BLaER1 treated with 17β-estradiol and CSF1 and Interleukin-3, amounts not matched to agents 10 nM and 100 nM (cell line): Measurements from ENCODE around the gene LRP8.

ENCODE experiments used
- H3K27ac ChIP-seq, 11 experiments: shearing (Covaris generic); formaldehyde crosslinking; 2 replicates each; pipeline ENCODE4 v1.8.1; 2022
- H3K27me3 ChIP-seq, 11 experiments: shearing (Covaris generic); formaldehyde crosslinking; 2 replicates each; pipeline ENCODE4 v1.8.1; 2022
- H3K36me3 ChIP-seq, 11 experiments: shearing (Covaris generic); formaldehyde crosslinking; 2 replicates each; pipeline ENCODE4 v1.8.1; 2022
- H3K4me1 ChIP-seq, 10 experiments: shearing (Covaris generic); formaldehyde crosslinking; 2 replicates each; pipeline ENCODE4 v1.8.1; 2022
- H3K4me2 ChIP-seq, 11 experiments: shearing (Covaris generic); formaldehyde crosslinking; 2 replicates each; pipeline ENCODE4 v1.8.1; 2022
- H3K4me3 ChIP-seq, 10 experiments: shearing (Covaris generic); formaldehyde crosslinking; 2 replicates each; pipeline ENCODE4 v1.8.1; 2022
- H3K9ac ChIP-seq, 11 experiments: shearing (Covaris generic); formaldehyde crosslinking; 2 replicates each; pipeline ENCODE4 v1.8.1; 2022
- H3K9me3 ChIP-seq, 11 experiments: shearing (Covaris generic); formaldehyde crosslinking; replicated peaks in 1 of 11; 2 replicates each; pipeline ENCODE4 v1.8.1; 2022
- H4K20me1 ChIP-seq, 11 experiments: shearing (Covaris generic); formaldehyde crosslinking; 2 replicates each; pipeline ENCODE4 v1.8.1; 2022
- Cebpa-rat ChIP-seq, 11 experiments: shearing (Covaris generic); IDR thresholded peaks; 2 replicates each; pipeline ENCODE4 v1.8.1; 2022

The LRP8 gene

GRCh38 chr1:53271446-53272090 is 56.3 kb downstream of the LRP8 start:
- Histone ChIP-seq H3K4me2 (no peak overlapping the region), H3K9ac (no peak overlapping the region), H3K9me3 (no peaks in the 10 kb centered on the region), H3K4me1 (peaks cover 0 to 17% (median 4%) of the 10 kb centered on the region in 10 experiments; a peak in 9 of 20 replicates), H3K27ac (no peak overlapping the region; a peak in 1 of 22 replicates), H3K36me3 (peaks cover 55 to 100% (median 98%) of the 10 kb centered on the region in 11 experiments), H3K27me3 (no peaks in the 10 kb centered on the region), H3K4me3 (no peak overlapping the region), H4K20me1 (peaks cover 0 to 71% (median 32%) of the 10 kb centered on the region in 11 experiments; a peak in 12 of 22 replicates)
- no peak for TF ChIP-seq Cebpa-rat (IDR thresholded peaks at IDR 0.05)

- Histone ChIP-seq H4K20me1 (peaks cover 0 to 69% (median 32%) of the 10 kb centered on the region in 11 experiments; a peak in 12 of 22 replicates), H3K27me3 (no peaks in the 10 kb centered on the region), H3K9me3 (no peaks in the 10 kb centered on the region), H3K4me3 (no peak overlapping the region), H3K4me1 (peaks cover 0 to 17% (median 4%) of the 10 kb centered on the region in 10 experiments; a peak in 9 of 20 replicates), H3K36me3 (peaks cover 58 to 100% (median 100%) of the 10 kb centered on the region in 11 experiments), H3K9ac (no peak overlapping the region), H3K4me2 (no peak overlapping the region), H3K27ac (no peak overlapping the region)
- no peak for TF ChIP-seq Cebpa-rat (IDR thresholded peaks at IDR 0.05)
These were observed 57.0 kb downstream of the LRP8 start for GRCh38 chr1:53270873-53271272.

GRCh38 chr1:53270107-53270506 is 57.8 kb downstream of the LRP8 start:
- peaks cover 58 to 100% (median 100%) of the 10 kb centered on the region in 11 experiments for H3K36me3 ChIP-seq
- no peak overlapping the region for H3K9ac ChIP-seq

GRCh38 chr1:53267761-53268160 is 60.1 kb downstream of the LRP8 start:
- Histone ChIP-seq H3K9me3 (no peaks in the 10 kb centered on the region), H4K20me1 (peaks cover 0 to 55% (median 15%) of the 10 kb centered on the region in 11 experiments; a peak in 10 of 22 replicates), H3K4me2 (no peak overlapping the region), H3K4me3 (no peak overlapping the region), H3K9ac (no peak overlapping the region), H3K27ac (no peak overlapping the region), H3K27me3 (no peaks in the 10 kb centered on the region), H3K36me3 (peaks cover 71 to 100% (median 100%) of the 10 kb centered on the region in 11 experiments), H3K4me1 (peaks cover 0 to 8% (median 0%) of the 10 kb centered on the region in 10 experiments; a peak in 4 of 20 replicates)
- no peak for TF ChIP-seq Cebpa-rat (IDR thresholded peaks at IDR 0.05)

More at GRCh38 chr1:53270107-53270506, 57.8 kb downstream of the LRP8 start:
- Histone ChIP-seq H3K27me3 (no peaks in the 10 kb centered on the region), H3K27ac (no peak overlapping the region), H4K20me1 (peaks cover 0 to 61% (median 26%) of the 10 kb centered on the region in 11 experiments; a peak in 11 of 22 replicates), H3K4me1 (peaks cover 0 to 17% (median 4%) of the 10 kb centered on the region in 10 experiments; a peak in 9 of 20 replicates), H3K9me3 (no peaks in the 10 kb centered on the region), H3K4me3 (no peak overlapping the region), H3K4me2 (no peak overlapping the region; a peak in 1 of 22 replicates)
- no peak for TF ChIP-seq Cebpa-rat (IDR thresholded peaks at IDR 0.05)

- Histone ChIP-seq H4K20me1 (peaks cover 0 to 45% (median 6%) of the 10 kb centered on the region in 11 experiments; a peak in 7 of 22 replicates), H3K27me3 (no peaks in the 10 kb centered on the region), H3K4me3 (no peak overlapping the region), H3K27ac (no peak overlapping the region), H3K9ac (no peak overlapping the region; a peak in 1 of 22 replicates), H3K4me1 (peaks cover 0 to 8% (median 0%) of the 10 kb centered on the region in 10 experiments; a peak in 4 of 20 replicates), H3K4me2 (no peak overlapping the region), H3K9me3 (no peaks in the 10 kb centered on the region), H3K36me3 (peaks cover 78 to 100% (median 100%) of the 10 kb centered on the region in 11 experiments)
- no peak for TF ChIP-seq Cebpa-rat (IDR thresholded peaks at IDR 0.05)
These were observed 61.8 kb downstream of the LRP8 start for GRCh38 chr1:53266038-53266437.

- Histone ChIP-seq H3K36me3 (peaks cover 82 to 100% (median 100%) of the 10 kb centered on the region in 11 experiments), H3K4me1 (peaks cover 0 to 8% (median 0%) of the 10 kb centered on the region in 10 experiments; a peak in 4 of 20 replicates)
- no peak for TF ChIP-seq Cebpa-rat (IDR thresholded peaks at IDR 0.05)
These were observed 62.3 kb downstream of the LRP8 start for GRCh38 chr1:53265581-53265980.

GRCh38 chr1:53264048-53264447 is 63.8 kb downstream of the LRP8 start:
- H3K4me3 ChIP-seq, result no peak overlapping the region
- H3K27ac ChIP-seq, result no peak overlapping the region
- peaks cover 90 to 100% (median 100%) of the 10 kb centered on the region in 11 experiments for H3K36me3 ChIP-seq
- no peaks in the 10 kb centered on the region for H3K4me1 ChIP-seq
- H3K9me3 ChIP-seq, result no peaks in the 10 kb centered on the region
- no peak overlapping the region for H3K9ac ChIP-seq
- H3K4me2 ChIP-seq, result no peak overlapping the region
- peaks cover 0 to 38% (median 0%) of the 10 kb centered on the region in 11 experiments; a peak in 6 of 22 replicates for H4K20me1 ChIP-seq
- no peak for TF ChIP-seq Cebpa-rat (IDR thresholded peaks at IDR 0.05)
- H3K27me3 ChIP-seq, result no peaks in the 10 kb centered on the region

More at GRCh38 chr1:53265581-53265980, 62.3 kb downstream of the LRP8 start:
- Histone ChIP-seq H3K4me3 (no peak overlapping the region), H3K4me2 (no peak overlapping the region), H3K27ac (no peak overlapping the region), H3K27me3 (no peaks in the 10 kb centered on the region), H3K9ac (no peak overlapping the region; a peak in 1 of 22 replicates), H3K9me3 (no peaks in the 10 kb centered on the region), H4K20me1 (peaks cover 0 to 41% (median 6%) of the 10 kb centered on the region in 11 experiments; a peak in 7 of 22 replicates)

- Histone ChIP-seq H3K27me3 (no peaks in the 10 kb centered on the region), H3K4me1 (no peaks in the 10 kb centered on the region), H3K4me2 (no peak overlapping the region), H3K9me3 (no peaks in the 10 kb centered on the region), H3K9ac (no peak overlapping the region), H3K4me3 (no peak overlapping the region), H3K27ac (no peak overlapping the region), H4K20me1 (peaks cover 0 to 29% (median 0%) of the 10 kb centered on the region in 11 experiments; a peak in 6 of 22 replicates), H3K36me3 (peaks cover 94 to 100% (median 100%) of the 10 kb centered on the region in 11 experiments)
- TF ChIP-seq Cebpa-rat (IDR thresholded peaks at IDR 0.05), result no peak
These were observed 65.9 kb downstream of the LRP8 start for GRCh38 chr1:53262000-53262399.

GRCh38 chr1:53260631-53261247 is 67.1 kb downstream of the LRP8 start:
- Histone ChIP-seq H3K9ac (no peak overlapping the region), H3K4me1 (no peaks in the 10 kb centered on the region), H3K27me3 (no peaks in the 10 kb centered on the region), H3K4me2 (no peak overlapping the region), H3K4me3 (no peak overlapping the region), H3K9me3 (no peaks in the 10 kb centered on the region), H4K20me1 (peaks cover 0 to 25% (median 0%) of the 10 kb centered on the region in 11 experiments; a peak in 6 of 22 replicates), H3K36me3 (peaks cover 94 to 100% (median 100%) of the 10 kb centered on the region in 11 experiments), H3K27ac (no peak overlapping the region)
- TF ChIP-seq Cebpa-rat (IDR thresholded peaks at IDR 0.05), result no peak
